Thymus (tissue), 2 donors: Measurements from ENCODE around the gene AGAP9. TPM values are rescaled to one million over a fixed set of nuclear protein-coding genes. Genes with fewer than 3 reads are reported as not detected.

Experiments
- polyA plus RNA-seq: library from polyadenylated mRNA; stranded (reverse); fragments of 200-250 nt; gene quantifications from one replicate; pipeline ENCODE4 v1.2.3, GENCODE V29; 2013
- total RNA-seq: library from RNA; stranded (reverse); fragments of 120-200 nt; gene quantifications from one replicate; pipeline ENCODE4 v1.2.4, GENCODE V29; 2013
- donor health status: healthy.

AGAP9 gene
- total and polyA plus RNA-seq, 2 donors, result 4.2 to 19.1 TPM

Other genes with a start within 250 kb of the AGAP9 start
- 0.47 TPM for gene GDF10, start 223.4 kb downstream of the AGAP9 start, total RNA-seq
- gene GDF10, start 223.4 kb downstream of the AGAP9 start, polyA plus RNA-seq, result 0.39 TPM
- gene GDF2, start 201.2 kb downstream of the AGAP9 start, total RNA-seq, result not detected
- 0.02 TPM for gene GDF2, start 201.2 kb downstream of the AGAP9 start, polyA plus RNA-seq
- 0.05 TPM for gene RBP3, start 175.3 kb downstream of the AGAP9 start, total RNA-seq
- 0.05 TPM for gene RBP3, start 175.3 kb downstream of the AGAP9 start, polyA plus RNA-seq
- 0.24 TPM for gene ZNF488, start 139.3 kb downstream of the AGAP9 start, total RNA-seq
- 0.23 TPM for gene ZNF488, start 139.3 kb downstream of the AGAP9 start, polyA plus RNA-seq
- 6.9 TPM for gene ANXA8, start 39.5 kb downstream of the AGAP9 start, total RNA-seq
- gene ANXA8, start 39.5 kb downstream of the AGAP9 start, polyA plus RNA-seq, result 23.2 TPM
- 1.2 TPM for gene FAM25G, start 31.9 kb downstream of the AGAP9 start, total RNA-seq
- gene FAM25G, start 31.9 kb downstream of the AGAP9 start, polyA plus RNA-seq, result 4.2 TPM
- gene SYT15B, start 240.0 kb upstream of the AGAP9 start, total RNA-seq, result 0.42 TPM
- gene SYT15B, start 240.0 kb upstream of the AGAP9 start, polyA plus RNA-seq, result 0.55 TPM